Activated CD4-positive, alpha-beta T cell treated with anti-CD3 and anti-CD28 coated beads, Interleukin-2, amount 10 ng/mL, durations not matched to agents 7 days and 5 days (primary cell): ENCODE measurements around the gene WWOX. TPM values are rescaled to one million over a fixed set of nuclear protein-coding genes. Genes with fewer than 3 reads are reported as not detected.

ENCODE experiments used
- CTCF ChIA-PET: fragments of 350-600 bp; sonication (Branson Sonifier 250); formaldehyde crosslinking; loops from one replicate; lab custom pipeline; 2021; ENCODE audit warnings: antibody characterized with exemption; lab: Charles Lee
- POLR2A ChIA-PET: fragments of 350-600 bp; sonication (Branson Sonifier 250); formaldehyde crosslinking; loops from one replicate; lab custom pipeline; 2021; ENCODE audit warnings: antibody characterized with exemption; lab: Charles Lee
- DNase-seq: peaks from one replicate; pipeline ENCODE4 v3.0.0-alpha.2; 2020
- H3K27ac Mint-ChIP-seq: one replicate; pipeline ENCODE4 v1.8.0; 2021; ENCODE audit warnings: mild to moderate bottlenecking, moderate library complexity, mixed read lengths
- H3K27me3 Mint-ChIP-seq: one replicate; pipeline ENCODE4 v1.8.0; 2021; ENCODE audit warnings: mixed read lengths
- H3K36me3 Mint-ChIP-seq: one replicate; pipeline ENCODE4 v1.8.0; 2021; ENCODE audit warnings: low read depth, mixed read lengths
- H3K4me1 Mint-ChIP-seq: one replicate; pipeline ENCODE4 v1.8.0; 2021; ENCODE audit warnings: mixed read lengths
- H3K4me3 Mint-ChIP-seq: one replicate; pipeline ENCODE4 v1.8.0; 2021; ENCODE audit warnings: mild to moderate bottlenecking, moderate library complexity, mixed read lengths
- H3K9me3 Mint-ChIP-seq: one replicate; pipeline ENCODE4 v1.8.0; 2021; ENCODE audit warnings: mixed read lengths
- total RNA-seq, 2 experiments: library from RNA; stranded (reverse); gene quantifications; one replicate each; pipeline ENCODE4 v1.2.3, GENCODE V29; 2021

Gene WWOX
- total RNA-seq, 2 experiments from 2014 or later = 22.2 to 28.9 TPM

GRCh38 chr16:79156761-79157160 is 1057.3 kb downstream of the WWOX start:
- no peaks in the 10 kb centered on the region for H3K36me3 Mint-ChIP-seq
- H3K27ac Mint-ChIP-seq = no peak overlapping the region
- POLR2A ChIA-PET = no interaction called here
- no peaks in the 10 kb centered on the region for H3K27me3 Mint-ChIP-seq
- DNase-seq = no peak
- H3K9me3 Mint-ChIP-seq = no peaks in the 10 kb centered on the region
- H3K4me1 Mint-ChIP-seq = peaks cover 16% of the 10 kb centered on the region
- CTCF ChIA-PET = interaction anchor here (1.2 to 1.3 kb wide), 2 partner anchors 10 to 48 kb away, joined by 3 to 4 read pairs; no protein-coding TSS in a partner anchor
- no peak overlapping the region for H3K4me3 Mint-ChIP-seq

GRCh38 chr16:79158337-79158736 is 1058.9 kb downstream of the WWOX start:
- H3K4me3 Mint-ChIP-seq = no peak overlapping the region
- H3K4me1 Mint-ChIP-seq = peaks cover 21% of the 10 kb centered on the region
- POLR2A ChIA-PET = no interaction called here
- CTCF ChIA-PET = no interaction called here
- DNase-seq = no peak
- H3K9me3 Mint-ChIP-seq = no peaks in the 10 kb centered on the region
- H3K27me3 Mint-ChIP-seq = no peaks in the 10 kb centered on the region
- no peaks in the 10 kb centered on the region for H3K36me3 Mint-ChIP-seq
- H3K27ac Mint-ChIP-seq = no peak overlapping the region

GRCh38 chr16:79159261-79160049 is 1060.0 kb downstream of the WWOX start:
- ChIA-PET CTCF (interaction anchor here (0.9 kb wide), 1 partner anchor 30 kb away, joined by 3 read pairs; no protein-coding TSS in a partner anchor), POLR2A (no interaction called here)
- Mint-ChIP-seq H3K27ac (no peak overlapping the region), H3K27me3 (no peaks in the 10 kb centered on the region), H3K36me3 (no peaks in the 10 kb centered on the region), H3K4me3 (no peak overlapping the region), H3K9me3 (no peaks in the 10 kb centered on the region), H3K4me1 (peaks cover 30% of the 10 kb centered on the region)
- DNase-seq = no peak

GRCh38 chr16:79162977-79163376 is 1063.5 kb downstream of the WWOX start:
- ChIA-PET POLR2A (no interaction called here), CTCF (interaction anchor here (1.8 kb wide), 1 partner anchor 12 kb away, joined by 3 read pairs; no protein-coding TSS in a partner anchor)
- DNase-seq = no peak
- Mint-ChIP-seq H3K4me3 (no peak overlapping the region), H3K27ac (peak overlapping the region; percentile 31), H3K27me3 (no peaks in the 10 kb centered on the region), H3K9me3 (peaks cover under 1% of the 10 kb centered on the region), H3K36me3 (peaks cover under 1% of the 10 kb centered on the region), H3K4me1 (peaks cover 17% of the 10 kb centered on the region)

GRCh38 chr16:79163691-79164387 is 1064.4 kb downstream of the WWOX start:
- Mint-ChIP-seq H3K36me3 (peaks cover 2% of the 10 kb centered on the region), H3K27me3 (no peaks in the 10 kb centered on the region), H3K9me3 (peaks cover 4% of the 10 kb centered on the region), H3K4me1 (peaks cover 19% of the 10 kb centered on the region), H3K27ac (peak overlapping the region; percentile 54), H3K4me3 (peak overlapping the region; percentile 53)
- DNase-seq = peak; percentile 8
- POLR2A ChIA-PET = interaction anchor here (0.7 kb wide), 1 partner anchor 103 kb away, joined by 3 read pairs; no protein-coding TSS in a partner anchor
- CTCF ChIA-PET = interaction anchor here (0.7 to 1.8 kb wide), 3 partner anchors 11 to 110 kb away, joined by 3 to 5 read pairs (median 3); no protein-coding TSS in a partner anchor

- Mint-ChIP-seq H3K9me3 (peaks cover 4% of the 10 kb centered on the region), H3K27me3 (no peaks in the 10 kb centered on the region), H3K27ac (no peak overlapping the region), H3K4me3 (no peak overlapping the region), H3K4me1 (peaks cover 25% of the 10 kb centered on the region), H3K36me3 (peaks cover 2% of the 10 kb centered on the region)
- ChIA-PET POLR2A (interaction anchor here (0.7 kb wide), 1 partner anchor 102 kb away, joined by 3 read pairs; no protein-coding TSS in a partner anchor), CTCF (interaction anchor here (1.3 to 1.8 kb wide), 2 partner anchors 10 to 18 kb away, joined by 3 read pairs; no protein-coding TSS in a partner anchor)
- no peak for DNase-seq
Measured at GRCh38 chr16:79164388-79164995, 1065.0 kb downstream of the WWOX start.

- no peak overlapping the region for H3K4me3 Mint-ChIP-seq
- peaks cover 4% of the 10 kb centered on the region for H3K9me3 Mint-ChIP-seq
- H3K27ac Mint-ChIP-seq = no peak overlapping the region
- H3K4me1 Mint-ChIP-seq = peaks cover 25% of the 10 kb centered on the region
- ChIA-PET POLR2A (no interaction called here), CTCF (no interaction called here)
- H3K36me3 Mint-ChIP-seq = peaks cover 2% of the 10 kb centered on the region
- no peak for DNase-seq
- H3K27me3 Mint-ChIP-seq = no peaks in the 10 kb centered on the region
Measured at GRCh38 chr16:79165079-79165478, 1065.6 kb downstream of the WWOX start.

- POLR2A ChIA-PET = no interaction called here
- H3K4me1 Mint-ChIP-seq = peaks cover 25% of the 10 kb centered on the region
- no peak overlapping the region for H3K27ac Mint-ChIP-seq
- no peaks in the 10 kb centered on the region for H3K27me3 Mint-ChIP-seq
- peaks cover 2% of the 10 kb centered on the region for H3K36me3 Mint-ChIP-seq
- H3K4me3 Mint-ChIP-seq = no peak overlapping the region
- CTCF ChIA-PET = no interaction called here
- no peak for DNase-seq
- H3K9me3 Mint-ChIP-seq = peaks cover 4% of the 10 kb centered on the region
Measured at GRCh38 chr16:79165506-79165905, 1066.1 kb downstream of the WWOX start.

GRCh38 chr16:79167893-79168292 is 1068.4 kb downstream of the WWOX start:
- no peak overlapping the region for H3K4me3 Mint-ChIP-seq
- no peak overlapping the region for H3K27ac Mint-ChIP-seq
- ChIA-PET CTCF (interaction anchor here (0.6 kb wide), 1 partner anchor 390 kb away, joined by 3 read pairs; no protein-coding TSS in a partner anchor), POLR2A (no interaction called here)
- H3K9me3 Mint-ChIP-seq = peaks cover 4% of the 10 kb centered on the region
- H3K27me3 Mint-ChIP-seq = no peaks in the 10 kb centered on the region
- H3K36me3 Mint-ChIP-seq = peaks cover 2% of the 10 kb centered on the region
- DNase-seq = no peak
- H3K4me1 Mint-ChIP-seq = peaks cover 25% of the 10 kb centered on the region

GRCh38 chr16:79168321-79168720 is 1068.9 kb downstream of the WWOX start:
- Mint-ChIP-seq H3K9me3 (peaks cover 4% of the 10 kb centered on the region), H3K4me1 (peaks cover 20% of the 10 kb centered on the region), H3K36me3 (peaks cover 2% of the 10 kb centered on the region), H3K4me3 (no peak overlapping the region), H3K27ac (no peak overlapping the region), H3K27me3 (no peaks in the 10 kb centered on the region)
- CTCF ChIA-PET = interaction anchor here (0.6 kb wide), 1 partner anchor 390 kb away, joined by 3 read pairs; no protein-coding TSS in a partner anchor
- POLR2A ChIA-PET = no interaction called here
- no peak for DNase-seq

GRCh38 chr16:79169239-79169638 is 1069.8 kb downstream of the WWOX start:
- Mint-ChIP-seq H3K9me3 (peaks cover 4% of the 10 kb centered on the region), H3K27ac (no peak overlapping the region), H3K4me1 (peaks cover 12% of the 10 kb centered on the region), H3K36me3 (peaks cover 2% of the 10 kb centered on the region), H3K27me3 (no peaks in the 10 kb centered on the region), H3K4me3 (no peak overlapping the region)
- peak; percentile 50 for DNase-seq
- ChIA-PET POLR2A (no interaction called here), CTCF (interaction anchor here (1.1 kb wide), 1 partner anchor 26 kb away, joined by 3 read pairs; no protein-coding TSS in a partner anchor)

- ChIA-PET POLR2A (no interaction called here), CTCF (no interaction called here)
- peaks cover 2% of the 10 kb centered on the region for H3K36me3 Mint-ChIP-seq
- H3K4me1 Mint-ChIP-seq = peaks cover 8% of the 10 kb centered on the region
- H3K27me3 Mint-ChIP-seq = no peaks in the 10 kb centered on the region
- no peak for DNase-seq
- no peak overlapping the region for H3K4me3 Mint-ChIP-seq
- H3K9me3 Mint-ChIP-seq = peaks cover 4% of the 10 kb centered on the region
- H3K27ac Mint-ChIP-seq = no peak overlapping the region
Measured at GRCh38 chr16:79170555-79171246, 1071.2 kb downstream of the WWOX start.
